ENCODE measurements around the gene ARHGEF7.

Gene ARHGEF7

GRCh38 chr13:111111376-111111937 lies 3.7 kb upstream of the ARHGEF7 start:
- DNase-seq = no peak

- no peak for DNase-seq
These were observed 2.9 kb upstream of the ARHGEF7 start for GRCh38 chr13:111112196-111112595.

GRCh38 chr13:111114362-111115060 lies 599 bp upstream of the ARHGEF7 start:
- no peak for DNase-seq

- no peak for DNase-seq
These were observed 933 bp downstream of the ARHGEF7 start for GRCh38 chr13:111115965-111116521.

DNA sequence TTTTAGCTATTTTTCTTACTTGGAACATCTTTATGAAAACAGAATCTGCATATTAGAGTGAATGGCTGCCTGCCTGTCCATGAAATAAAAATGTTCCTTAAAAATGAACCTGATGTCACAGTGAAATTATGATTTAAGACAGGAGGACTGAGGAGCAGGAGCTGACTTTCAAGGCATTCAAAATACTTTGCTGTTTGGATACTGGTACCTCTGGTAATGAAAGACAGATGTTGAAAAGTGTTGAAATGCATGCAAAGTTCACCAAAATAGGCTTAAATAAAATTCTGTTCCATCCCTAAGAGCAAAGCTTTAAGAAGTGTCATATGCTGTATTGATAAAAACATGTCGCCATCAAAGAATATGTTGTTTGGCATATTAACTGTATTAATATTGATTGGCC lies 1.7 kb downstream of the ARHGEF7 start:
- no peak for DNase-seq

DNA sequence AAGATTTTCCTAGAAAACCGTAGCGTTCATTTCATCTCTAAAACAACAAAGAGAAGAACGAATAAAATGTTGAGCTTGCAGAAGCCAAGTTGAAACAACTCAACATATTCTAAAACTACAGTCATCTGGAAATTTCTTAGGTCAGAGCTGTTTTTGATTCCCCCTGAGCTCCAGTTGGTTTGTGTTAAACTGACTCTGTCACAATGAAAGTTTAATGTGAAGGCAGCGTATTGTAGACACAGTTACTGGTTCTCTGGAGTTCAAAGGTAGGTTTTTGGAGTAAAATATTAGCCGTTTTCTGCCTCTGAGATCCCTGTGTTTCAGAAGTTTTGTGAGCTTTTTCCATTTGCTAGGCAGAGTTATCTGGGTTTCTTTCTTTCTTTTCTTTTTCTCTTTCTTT lies 2.2 kb downstream of the ARHGEF7 start:
- no peak for DNase-seq

- no peak for DNase-seq
These were observed 2.9 kb downstream of the ARHGEF7 start for GRCh38 chr13:111117961-111118360.

- DNase-seq = no peak
These were observed 3.9 kb downstream of the ARHGEF7 start for GRCh38 chr13:111118898-111119607.

DNA sequence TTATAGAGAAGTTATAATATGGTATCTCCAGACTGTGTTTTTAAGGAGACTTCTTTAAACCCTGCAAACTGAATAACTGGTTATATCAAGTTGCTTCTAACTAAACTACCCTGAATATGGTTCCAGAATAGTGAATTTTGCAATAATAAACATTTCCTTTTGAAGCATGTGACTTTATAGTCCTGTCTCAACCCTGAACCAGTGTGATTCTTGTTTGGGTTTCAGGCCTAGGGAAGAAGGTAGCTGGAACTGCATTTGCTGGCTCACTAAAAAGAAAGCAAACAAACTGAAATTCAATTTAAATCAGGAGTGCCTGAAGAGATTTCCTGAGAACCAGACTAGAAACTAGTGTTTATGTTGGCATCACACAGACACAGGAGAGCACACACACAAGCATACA lies 4.9 kb downstream of the ARHGEF7 start:
- no peak for DNase-seq

DNA sequence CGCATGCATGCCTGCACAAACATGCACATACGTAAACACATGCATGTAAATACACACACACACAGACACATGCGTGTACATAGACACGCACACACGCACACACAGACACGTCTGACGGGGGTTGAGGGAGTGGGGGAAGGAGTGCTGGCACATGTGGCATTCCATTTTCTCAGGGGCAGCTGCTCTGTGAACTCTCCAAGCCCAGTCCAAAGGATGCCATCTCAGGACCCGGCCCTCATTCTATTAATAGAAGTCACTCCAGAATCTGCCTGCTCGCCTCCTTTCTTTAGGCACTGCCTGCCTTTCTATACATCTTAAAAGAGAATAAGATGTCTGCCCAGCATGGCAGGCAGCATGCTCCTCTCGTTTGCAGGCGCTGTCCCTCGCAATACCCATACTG lies 5.3 kb downstream of the ARHGEF7 start:
- no peak for DNase-seq

DNA sequence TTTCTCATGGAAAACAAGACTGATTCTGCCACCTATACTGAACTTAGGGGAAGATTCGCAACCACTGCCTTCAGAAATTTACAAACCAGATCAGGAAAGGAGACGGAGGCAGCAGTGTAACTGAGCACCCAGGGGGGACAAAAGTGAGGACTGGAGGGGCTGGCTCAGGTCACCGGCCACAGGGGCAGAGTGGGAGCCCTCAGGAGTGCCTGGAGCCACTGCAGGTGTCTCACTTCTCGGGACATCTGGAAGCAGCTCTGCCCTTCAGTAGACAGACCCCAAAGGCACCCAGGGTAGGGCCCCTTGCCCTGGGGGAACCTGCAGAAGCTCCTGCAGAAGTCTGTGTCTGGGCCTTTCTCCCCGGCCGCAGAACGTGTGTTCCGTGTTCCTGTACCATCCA lies 5.8 kb downstream of the ARHGEF7 start:
- DNase-seq = no peak

DNA sequence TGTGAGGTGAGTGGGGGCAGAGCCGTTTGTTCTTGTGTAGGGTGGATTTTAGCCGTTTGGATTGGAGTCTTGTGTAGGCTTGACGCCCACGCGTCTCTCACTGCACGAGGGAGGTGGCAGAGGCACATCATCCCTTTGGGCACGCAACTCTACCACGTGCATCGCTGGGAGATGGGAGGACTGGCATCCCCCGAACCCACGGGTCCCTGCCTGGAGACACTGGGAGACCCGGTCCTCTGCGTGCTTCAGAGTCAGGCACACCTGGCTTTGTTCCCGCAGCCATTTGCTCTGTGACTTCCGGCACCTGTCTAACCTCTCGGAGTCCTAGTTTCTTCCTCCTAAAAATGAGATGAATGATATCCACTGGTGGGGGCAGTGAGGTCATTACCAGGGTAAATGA lies 6.4 kb downstream of the ARHGEF7 start:
- DNase-seq = peak; percentile 76 to 84

DNA sequence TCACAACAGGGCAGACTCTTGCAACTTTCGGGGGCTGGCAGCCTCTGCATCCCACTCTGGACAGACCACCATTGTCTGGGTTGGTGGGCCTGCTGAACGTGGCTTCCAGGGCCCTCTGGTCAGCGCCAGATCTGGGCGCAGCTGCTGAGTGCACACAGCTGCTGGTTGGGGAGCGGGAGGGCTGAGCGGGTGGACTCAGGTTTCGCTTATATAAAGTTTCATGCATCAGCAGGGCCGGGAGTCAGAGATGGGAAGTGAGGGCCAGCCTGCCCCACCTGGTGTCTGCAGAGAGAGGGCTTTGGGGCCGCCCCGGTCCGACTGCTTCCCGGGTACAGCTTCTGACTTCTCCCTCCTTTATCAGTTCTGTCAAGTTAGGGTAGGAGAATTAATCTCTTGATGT lies 6.9 kb downstream of the ARHGEF7 start:
- DNase-seq = peak; percentile 97 to 98

GRCh38 chr13:111122631-111123030 lies 7.5 kb downstream of the ARHGEF7 start:
- DNase-seq = no peak

DNA sequence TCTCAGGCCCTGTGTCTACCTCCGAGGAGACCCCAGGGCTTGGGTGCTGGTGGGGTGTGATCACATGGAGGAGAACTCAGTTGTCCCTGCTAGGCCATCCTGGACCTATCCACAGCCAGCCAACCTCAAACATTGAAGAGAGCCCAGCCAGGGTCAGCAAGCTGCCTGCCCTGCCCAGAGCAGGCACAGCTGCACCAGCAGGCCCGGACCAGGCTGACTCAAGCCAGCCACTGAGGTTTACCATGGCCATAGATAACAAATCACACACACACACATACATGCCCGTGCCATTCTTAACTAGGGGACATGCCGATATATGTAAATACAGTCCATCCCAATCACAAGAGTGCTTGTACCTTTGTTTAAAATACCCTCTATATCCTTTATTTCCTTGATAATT lies 8.1 kb downstream of the ARHGEF7 start:
- peak in 1 of 2 experiments; percentile 47 for DNase-seq

DNA sequence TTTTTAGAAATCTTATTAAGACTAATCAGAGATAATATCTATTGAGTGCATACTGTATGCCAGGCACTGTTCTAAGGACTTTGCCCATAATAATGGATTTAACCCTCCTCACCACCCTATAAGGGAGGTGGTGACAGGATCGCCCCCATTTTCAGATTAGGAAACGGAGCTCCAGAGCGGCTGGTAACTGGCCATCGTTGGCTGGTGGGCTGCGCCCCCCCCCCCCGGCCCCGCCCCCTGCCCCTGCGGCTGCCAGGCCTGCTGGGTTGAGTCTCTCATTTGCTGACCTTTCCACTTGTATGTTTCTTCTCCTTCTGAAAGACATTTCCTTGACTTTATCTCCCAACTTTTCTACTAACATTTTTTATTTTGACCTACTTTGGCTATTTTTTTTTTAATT lies 8.5 kb downstream of the ARHGEF7 start:
- DNase-seq = no peak

GRCh38 chr13:111126509-111126908 lies 11.4 kb downstream of the ARHGEF7 start:
- no peak for DNase-seq

- DNase-seq = no peak
These were observed 14.5 kb downstream of the ARHGEF7 start for GRCh38 chr13:111129465-111130115.

DNA sequence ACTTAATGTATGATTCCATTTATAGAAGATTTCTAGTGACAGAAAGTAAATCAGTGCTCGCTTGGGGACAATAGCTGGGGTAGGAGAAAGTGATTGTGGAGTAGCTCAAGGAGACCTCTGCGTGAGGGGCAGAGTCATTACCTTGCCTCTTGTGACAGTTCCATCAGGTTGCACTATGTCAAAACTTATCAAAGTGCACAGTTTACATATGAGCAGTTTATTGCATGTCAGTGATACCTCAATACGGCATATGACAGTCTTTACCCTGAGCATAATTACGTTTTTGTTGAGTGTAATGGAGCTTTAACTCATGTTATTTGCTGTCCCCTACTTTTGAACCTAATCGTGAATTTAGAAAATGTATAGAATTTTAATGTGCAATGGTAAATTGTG lies 15.0 kb downstream of the ARHGEF7 start:
- no peak for DNase-seq

GRCh38 chr13:111131048-111131447 lies 15.9 kb downstream of the ARHGEF7 start:
- DNase-seq = no peak

GRCh38 chr13:111131611-111132010 lies 16.5 kb downstream of the ARHGEF7 start:
- DNase-seq = no peak

DNA sequence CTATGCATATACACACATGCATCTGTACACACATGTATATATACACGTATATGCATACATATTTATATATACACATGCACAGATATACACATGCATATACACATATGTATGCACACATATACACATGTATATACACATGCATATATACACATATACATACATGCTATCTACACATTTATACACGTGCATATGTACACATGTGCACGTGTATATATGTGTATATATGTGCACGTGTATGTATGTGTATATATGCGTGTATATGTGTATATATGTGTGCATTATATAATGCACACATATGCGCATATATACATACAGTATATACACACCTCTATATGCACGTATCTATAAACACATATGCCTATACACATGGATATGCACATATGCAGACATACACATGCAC lies 17.8 kb downstream of the ARHGEF7 start:
- no peak for DNase-seq

DNA sequence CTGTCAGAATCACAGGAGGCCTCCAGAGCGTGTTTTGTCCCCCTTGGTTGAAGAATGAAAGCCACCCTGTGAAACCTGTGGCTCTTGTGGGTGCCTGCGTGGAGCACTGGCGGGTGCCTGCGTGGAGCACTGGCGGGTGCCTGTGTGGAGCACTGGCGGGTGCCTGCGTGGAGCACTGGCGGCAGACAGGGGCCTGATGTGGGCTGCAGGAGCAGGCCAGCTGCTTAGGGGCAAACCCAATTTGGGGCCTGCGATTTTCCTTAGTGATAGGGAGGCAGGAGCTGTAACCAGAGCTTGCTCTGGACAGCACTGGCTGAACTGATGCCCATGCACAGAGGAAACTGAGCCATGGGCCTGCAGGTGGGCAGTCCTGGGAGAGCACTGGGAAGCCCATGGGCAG lies 24.3 kb downstream of the ARHGEF7 start:
- DNase-seq = peak in 1 of 2 experiments; percentile 64

Data from SHP77 (cell line).